Stimulated activated naive B cell treated with anti-CD40 and anti-IgM and Interleukin-4, amounts not matched to agents 10 μg/mL and 1 μg/mL and 100 μg/mL, for 72 hours (primary cell): ENCODE data around the gene TOP3B.
"Not testable (repeated sequence)": the region's sequence is repeated elsewhere in the genome, so short reads cannot be mapped to it uniquely, and the experiment has no call there.

Experiments used
- ATAC-seq, 2 donors: fragments of 150-1000 bp; cut with Tn5 transposase; replicated peaks; 2 replicates each; pipeline ENCODE4 v1.10.0; 2021; ENCODE audit warnings: moderate library complexity in 1 of 2
- DNase-seq: peaks from one replicate; pipeline ENCODE4 v3.0.0; 2021
- H3K27ac Mint-ChIP-seq: one replicate; pipeline ENCODE4 v1.8.0; 2022; ENCODE audit warnings: mild to moderate bottlenecking, mixed read lengths
- H3K27me3 Mint-ChIP-seq, 2 donors: one replicate each; pipeline ENCODE4 v1.8.0; 2022; ENCODE audit warnings: mixed read lengths in 2 of 2
- H3K36me3 Mint-ChIP-seq, 2 donors: one replicate each; pipeline ENCODE4 v1.8.0; 2022; ENCODE audit warnings: mixed read lengths in 2 of 2, mild to moderate bottlenecking in 1 of 2
- H3K4me1 Mint-ChIP-seq, 2 donors: one replicate each; pipeline ENCODE4 v1.8.0; 2022; ENCODE audit warnings: mixed read lengths in 2 of 2, mild to moderate bottlenecking in 1 of 2
- H3K4me3 Mint-ChIP-seq, 2 donors: one replicate each; pipeline ENCODE4 v1.8.0; 2022; ENCODE audit warnings: mild to moderate bottlenecking in 2 of 2, mixed read lengths in 2 of 2, moderate library complexity in 1 of 2
- H3K9me3 Mint-ChIP-seq, 2 donors: one replicate each; pipeline ENCODE4 v1.8.0; 2022; ENCODE audit warnings: mixed read lengths in 2 of 2, mild to moderate bottlenecking in 1 of 2

The TOP3B gene

DNA sequence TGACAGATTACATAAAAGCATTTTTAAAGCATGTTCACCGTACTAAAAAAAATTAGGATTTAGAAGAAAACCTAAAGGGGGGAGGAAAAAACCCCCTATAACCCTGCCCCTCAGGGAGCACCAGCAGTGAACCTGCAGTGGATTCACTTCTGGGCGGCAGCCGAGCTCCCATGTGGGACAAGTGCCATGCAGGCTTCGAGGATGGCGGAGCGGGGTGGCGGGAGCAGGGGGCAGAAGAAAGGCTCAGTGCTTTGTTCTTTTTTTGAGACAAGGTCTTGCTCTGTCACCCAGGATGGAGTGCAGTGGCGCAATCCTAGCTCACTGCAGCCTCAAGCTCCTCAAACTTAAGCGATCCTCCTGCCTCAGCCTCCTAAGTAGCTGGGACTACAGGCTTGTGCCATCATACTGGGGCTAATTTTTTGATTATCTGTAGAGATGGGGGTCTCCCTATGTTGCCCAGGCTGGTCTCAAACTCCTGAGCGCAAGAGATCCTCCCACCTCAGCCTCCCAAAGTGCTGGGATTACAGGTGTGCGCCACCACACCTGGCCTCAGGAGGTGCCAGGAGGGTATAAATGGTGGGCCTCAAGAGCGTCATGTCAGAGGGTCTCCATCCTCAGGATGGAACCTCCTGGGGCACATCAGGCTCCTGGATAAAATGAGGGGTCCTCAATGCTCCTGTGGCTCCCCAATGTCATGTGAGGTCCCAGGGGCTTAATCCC lies 64.0 kb downstream of the TOP3B start:
- ATAC-seq = no peak

GRCh38 chr22:21917959-21918261 lies 64.7 kb downstream of the TOP3B start:
- H3K4me3 Mint-ChIP-seq = no peak overlapping the region
- no peak for DNase-seq
- ATAC-seq = no peak
- H3K27me3 Mint-ChIP-seq = no peaks in the 10 kb centered on the region
- H3K36me3 Mint-ChIP-seq = peaks cover 3 to 8% of the 10 kb centered on the region in 2 donors
- H3K27ac Mint-ChIP-seq = no peak overlapping the region
- H3K4me1 Mint-ChIP-seq = peaks cover 0 to 3% of the 10 kb centered on the region in 2 donors
- no peaks in the 10 kb centered on the region for H3K9me3 Mint-ChIP-seq

More for the DNA sequence above, 64.0 kb downstream of the TOP3B start:
- Mint-ChIP-seq H3K9me3 (no peaks in the 10 kb centered on the region), H3K4me1 (peaks cover 0 to 3% of the 10 kb centered on the region in 2 donors), H3K27me3 (no peaks in the 10 kb centered on the region), H3K36me3 (peaks cover 3 to 8% of the 10 kb centered on the region in 2 donors), H3K27ac (no peak overlapping the region), H3K4me3 (no peak overlapping the region)
- no peak for DNase-seq

DNA sequence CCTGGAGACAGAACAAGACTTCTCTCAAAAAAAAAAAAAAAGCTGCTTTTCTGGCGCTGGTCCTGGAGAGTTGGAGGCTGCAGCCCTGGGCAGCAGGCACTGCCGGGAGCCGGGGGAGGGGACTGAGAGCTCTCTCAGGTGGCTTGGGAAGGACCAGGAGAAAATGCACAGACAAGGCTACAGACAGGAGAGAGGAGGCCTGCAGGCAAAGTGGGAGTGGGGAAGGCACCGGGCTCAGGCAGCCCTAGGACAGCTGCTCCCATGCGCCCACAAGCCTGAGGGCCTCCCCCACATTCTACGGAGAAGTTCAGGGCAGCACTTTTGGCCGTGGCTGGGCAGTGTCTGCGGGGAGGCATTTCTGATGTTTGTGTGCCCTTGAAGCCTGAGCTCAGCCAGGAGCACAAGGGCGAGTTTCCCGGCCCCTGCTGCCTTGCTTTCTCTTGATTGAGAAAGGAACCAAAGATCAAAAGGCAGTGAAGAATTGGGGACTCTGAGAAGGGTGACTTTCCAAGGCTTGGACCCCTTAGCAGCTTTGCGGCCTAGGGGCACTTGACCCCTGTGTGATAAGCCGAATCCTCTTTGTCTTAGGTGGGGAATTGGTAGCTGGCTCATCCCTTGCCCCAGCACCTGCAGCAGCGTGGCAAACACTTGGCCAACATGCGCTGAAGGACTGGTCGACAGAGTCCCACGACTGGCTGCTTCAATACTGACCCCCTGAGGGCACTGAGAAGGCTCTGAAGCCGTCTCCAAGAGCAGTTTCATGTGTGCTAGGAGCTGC lies 65.2 kb downstream of the TOP3B start:
- no peak overlapping the region for H3K4me3 Mint-ChIP-seq
- no peaks in the 10 kb centered on the region for H3K9me3 Mint-ChIP-seq
- DNase-seq = no peak
- no peak for ATAC-seq
- H3K27me3 Mint-ChIP-seq = no peaks in the 10 kb centered on the region
- H3K4me1 Mint-ChIP-seq = peaks cover 0 to 3% of the 10 kb centered on the region in 2 donors
- peaks cover 3 to 8% of the 10 kb centered on the region in 2 donors for H3K36me3 Mint-ChIP-seq
- no peak overlapping the region for H3K27ac Mint-ChIP-seq

- peaks cover 0 to 8% of the 10 kb centered on the region in 2 donors for H3K36me3 Mint-ChIP-seq
- H3K4me3 Mint-ChIP-seq = no peak overlapping the region
- H3K9me3 Mint-ChIP-seq = no peaks in the 10 kb centered on the region
- H3K27me3 Mint-ChIP-seq = no peaks in the 10 kb centered on the region
- no peak overlapping the region for H3K27ac Mint-ChIP-seq
- no peak for DNase-seq
- H3K4me1 Mint-ChIP-seq = peaks cover 0 to 3% of the 10 kb centered on the region in 2 donors
- no peak for ATAC-seq
Measured at GRCh38 chr22:21916309-21916918, 66.2 kb downstream of the TOP3B start.

GRCh38 chr22:21915624-21916308 lies 66.8 kb downstream of the TOP3B start:
- peaks cover 0 to 3% of the 10 kb centered on the region in 2 donors for H3K4me1 Mint-ChIP-seq
- no peaks in the 10 kb centered on the region for H3K9me3 Mint-ChIP-seq
- H3K27me3 Mint-ChIP-seq = no peaks in the 10 kb centered on the region

GRCh38 chr22:21914033-21914642 lies 68.4 kb downstream of the TOP3B start:
- H3K27me3 Mint-ChIP-seq, H3K4me3 Mint-ChIP-seq, H3K4me1 Mint-ChIP-seq, H3K27ac Mint-ChIP-seq, H3K36me3 Mint-ChIP-seq, H3K9me3 Mint-ChIP-seq, DNase-seq, ATAC-seq: not testable (repeated sequence)

More at GRCh38 chr22:21915624-21916308, 66.8 kb downstream of the TOP3B start:
- no peak overlapping the region for H3K4me3 Mint-ChIP-seq
- H3K27ac Mint-ChIP-seq = no peak overlapping the region
- H3K36me3 Mint-ChIP-seq = peaks cover 0 to 8% of the 10 kb centered on the region in 2 donors
- no peak for ATAC-seq
- no peak for DNase-seq

DNA sequence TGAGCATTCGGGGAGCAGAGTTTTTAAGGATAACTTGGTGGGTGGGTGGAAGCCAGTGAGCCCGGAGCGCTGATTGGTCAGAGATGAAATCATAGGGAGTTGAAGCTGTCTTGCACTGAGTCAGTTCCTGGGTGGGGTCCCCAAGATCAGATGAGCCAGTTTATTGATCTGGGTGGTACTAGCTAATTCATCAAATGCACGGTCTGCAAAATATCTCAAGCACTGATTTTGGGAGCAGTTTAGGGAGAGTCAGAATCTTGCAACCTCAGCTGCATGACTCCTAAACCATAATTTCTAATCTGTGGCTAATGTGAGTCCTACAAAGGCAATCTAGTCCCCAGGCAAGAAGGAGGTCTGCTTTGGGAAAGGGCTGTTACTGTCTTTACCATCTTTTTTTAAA lies 72.2 kb downstream of the TOP3B start:
- DNase-seq, H3K27ac Mint-ChIP-seq, H3K36me3 Mint-ChIP-seq, H3K4me1 Mint-ChIP-seq, H3K4me3 Mint-ChIP-seq, ATAC-seq, H3K9me3 Mint-ChIP-seq, H3K27me3 Mint-ChIP-seq: not testable (repeated sequence)

DNA sequence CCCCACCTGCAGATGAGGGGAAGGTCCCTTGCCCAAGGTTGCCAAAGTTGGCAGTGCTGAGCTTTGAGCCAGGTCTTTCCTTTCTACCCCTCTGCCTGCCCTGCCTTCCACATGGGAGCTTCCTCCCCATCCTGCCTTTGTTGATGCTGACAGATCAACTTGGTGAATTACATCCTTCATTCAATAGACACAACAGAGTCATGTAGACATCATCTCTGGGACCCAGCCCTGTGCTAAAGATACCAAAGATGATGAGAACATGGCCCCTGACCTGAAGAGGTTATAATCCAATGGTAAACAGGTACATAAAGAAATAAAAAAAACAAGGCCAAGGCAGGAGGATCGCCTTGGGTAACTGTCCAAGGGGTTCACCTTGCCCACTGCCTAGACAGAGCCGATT lies 72.7 kb downstream of the TOP3B start:
- no peaks in the 10 kb centered on the region for H3K27me3 Mint-ChIP-seq
- no peaks in the 10 kb centered on the region for H3K4me1 Mint-ChIP-seq
- peaks cover 0 to 5% of the 10 kb centered on the region in 2 donors for H3K36me3 Mint-ChIP-seq
- H3K9me3 Mint-ChIP-seq = no peaks in the 10 kb centered on the region
- H3K4me3 Mint-ChIP-seq = no peak overlapping the region
- H3K27ac Mint-ChIP-seq = no peak overlapping the region
- ATAC-seq = no peak
- no peak for DNase-seq

- no peaks in the 10 kb centered on the region for H3K9me3 Mint-ChIP-seq
- no peak overlapping the region for H3K4me3 Mint-ChIP-seq
- H3K27ac Mint-ChIP-seq = no peak overlapping the region
- DNase-seq = no peak
- ATAC-seq = no peak
- H3K4me1 Mint-ChIP-seq = no peaks in the 10 kb centered on the region
- H3K36me3 Mint-ChIP-seq = peaks cover 0 to 10% of the 10 kb centered on the region in 2 donors
- H3K27me3 Mint-ChIP-seq = no peaks in the 10 kb centered on the region
Measured at GRCh38 chr22:21907638-21908522, 74.7 kb downstream of the TOP3B start.
